ENCODE results near the gene DDN. TPM values are rescaled to one million over a fixed set of nuclear protein-coding genes. Genes with fewer than 3 reads are reported as not detected.

DDN gene
- total RNA-seq, 1 experiment from 2014 or later: 3.5 TPM

DNA sequence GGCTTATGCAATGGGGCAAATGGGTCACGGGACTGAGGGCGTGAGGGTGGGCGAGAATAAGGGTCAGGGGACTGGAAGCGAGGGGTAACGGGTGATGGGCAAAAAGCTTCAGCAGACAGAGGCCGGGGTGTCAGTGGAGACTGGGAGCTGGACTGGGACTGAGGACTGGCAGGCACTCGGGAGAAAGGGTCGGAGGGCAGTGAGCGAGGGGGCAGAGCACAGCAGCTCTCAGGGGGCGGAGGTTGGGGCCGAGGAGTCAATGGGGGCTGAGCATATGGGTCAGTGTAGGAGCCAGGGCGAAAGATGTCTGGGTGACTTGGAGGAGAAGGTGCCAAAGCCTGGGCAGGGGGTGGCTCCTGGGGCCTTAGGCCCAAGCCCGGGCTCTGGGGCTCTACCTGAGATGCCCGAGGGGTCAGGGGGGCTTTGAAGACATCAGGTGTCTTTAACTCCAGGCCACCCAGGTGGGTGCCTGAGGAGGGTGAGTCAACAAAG is 41.2 kb upstream of the DDN start:
- H3F3A ChIP-seq (ENCODE audit: low read length, unreplicated experiment): no peaks in the 10 kb centered on the region
- POLR2A ChIA-PET (ENCODE audit: unreplicated experiment): no interaction called here
- BruUV-seq (replicated peaks): no TSS peak
- no peaks in the 10 kb centered on the region for H4K20me1 ChIP-seq (ENCODE audit: low read length)
- H3K36me3 ChIP-seq (ENCODE audit: low read depth, low read length): peaks cover 80% of the 10 kb centered on the region
- intact Hi-C loops (cut with micrococcal nuclease): no loop called here
- CTCF ChIA-PET: no interaction called here
- H3K4me2 ChIP-seq (ENCODE audit: low read length): no peak overlapping the region
- no peak overlapping the region for H2AFZ ChIP-seq (ENCODE audit: low read length)
- H3K4me1 ChIP-seq (ENCODE audit: insufficient read depth, low read length): no peaks in the 10 kb centered on the region
- no peaks in the 10 kb centered on the region for H3K9me2 ChIP-seq (replicated peaks; ENCODE audit: low read length)
- no peak overlapping the region for H3K4me3 ChIP-seq (ENCODE audit: low read length)
- H3K9ac ChIP-seq (ENCODE audit: low read length): no peak overlapping the region
- no peak for ATAC-seq
- TF ChIP-seq, protein P1, sequence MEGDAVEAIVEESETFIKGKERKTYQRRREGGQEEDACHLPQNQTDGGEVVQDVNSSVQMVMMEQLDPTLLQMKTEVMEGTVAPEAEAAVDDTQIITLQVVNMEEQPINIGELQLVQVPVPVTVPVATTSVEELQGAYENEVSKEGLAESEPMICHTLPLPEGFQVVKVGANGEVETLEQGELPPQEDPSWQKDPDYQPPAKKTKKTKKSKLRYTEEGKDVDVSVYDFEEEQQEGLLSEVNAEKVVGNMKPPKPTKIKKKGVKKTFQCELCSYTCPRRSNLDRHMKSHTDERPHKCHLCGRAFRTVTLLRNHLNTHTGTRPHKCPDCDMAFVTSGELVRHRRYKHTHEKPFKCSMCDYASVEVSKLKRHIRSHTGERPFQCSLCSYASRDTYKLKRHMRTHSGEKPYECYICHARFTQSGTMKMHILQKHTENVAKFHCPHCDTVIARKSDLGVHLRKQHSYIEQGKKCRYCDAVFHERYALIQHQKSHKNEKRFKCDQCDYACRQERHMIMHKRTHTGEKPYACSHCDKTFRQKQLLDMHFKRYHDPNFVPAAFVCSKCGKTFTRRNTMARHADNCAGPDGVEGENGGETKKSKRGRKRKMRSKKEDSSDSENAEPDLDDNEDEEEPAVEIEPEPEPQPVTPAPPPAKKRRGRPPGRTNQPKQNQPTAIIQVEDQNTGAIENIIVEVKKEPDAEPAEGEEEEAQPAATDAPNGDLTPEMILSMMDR (conservative IDR thresholded peaks at IDR 0.05; ENCODE audit: low read depth, low read length): no peak
- TF ChIP-seq EZH2 (IDR thresholded peaks at IDR 0.05; ENCODE audit: low read length, unreplicated experiment) (no peak), EZH2phosphoT487 (IDR thresholded peaks at IDR 0.05; ENCODE audit: borderline replicate concordance, low read length) (no peak)
- H3K9me3 ChIP-seq (ENCODE audit: low read length): no peaks in the 10 kb centered on the region
- H3K27me3 ChIP-seq (ENCODE audit: low read length): no peaks in the 10 kb centered on the region
- no peak for DNase-seq
- no peaks in the 10 kb centered on the region for H3K79me2 ChIP-seq (ENCODE audit: low read length)
- H3K27ac ChIP-seq (ENCODE audit: low read length): no peak overlapping the region

DNA sequence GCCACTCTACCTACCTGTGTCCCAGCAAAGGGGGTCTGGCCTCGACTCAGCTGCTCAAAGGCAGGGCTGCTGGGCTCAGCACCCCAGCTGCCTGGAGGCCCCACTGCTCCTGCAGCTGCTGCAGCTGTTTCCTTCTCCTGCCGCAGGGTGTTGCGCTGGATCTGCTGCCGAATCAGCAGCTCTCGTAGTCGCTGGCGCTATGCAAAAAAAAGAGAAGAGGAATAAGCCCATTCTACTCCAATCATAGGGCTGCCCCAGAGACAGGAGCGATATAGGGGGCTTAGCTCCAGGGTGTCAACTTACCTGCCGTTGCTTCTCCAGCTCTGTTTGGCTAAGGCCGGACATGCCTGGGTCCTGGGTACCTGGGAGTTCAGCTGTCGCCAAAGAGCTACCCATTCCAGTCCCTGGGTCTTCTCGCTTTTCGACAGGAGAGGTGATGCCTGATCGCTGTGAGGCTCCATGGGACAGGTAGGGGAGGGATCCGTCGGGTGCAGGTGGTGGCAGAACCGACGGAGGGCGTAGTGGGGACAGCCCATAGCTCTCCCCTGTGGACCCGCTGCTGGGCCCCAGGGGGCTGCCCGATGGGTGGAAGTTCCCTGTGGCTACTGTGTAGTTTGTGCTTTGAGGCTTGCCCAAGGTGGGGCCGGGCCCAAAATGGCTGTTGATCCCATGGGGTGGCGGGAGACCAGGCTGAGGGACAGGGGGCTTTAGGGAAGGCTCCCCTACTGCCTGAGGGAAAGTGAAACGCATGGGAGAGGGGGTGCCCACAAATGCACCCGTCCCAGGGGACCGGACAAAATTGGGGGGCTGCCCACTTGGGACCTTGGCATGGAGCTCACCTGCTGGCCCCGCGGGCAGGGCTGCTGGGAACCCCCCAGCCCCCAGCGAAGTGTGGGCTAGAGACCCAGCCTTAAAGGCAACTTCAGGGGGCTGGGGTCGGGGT is 40.5 kb upstream of the DDN start:
- Histone ChIP-seq H3K27ac (ENCODE audit: low read length) (no peak overlapping the region), H3F3A (ENCODE audit: low read length, unreplicated experiment) (no peaks in the 10 kb centered on the region), H3K36me3 (ENCODE audit: low read depth, low read length) (peaks cover 80% of the 10 kb centered on the region), H4K20me1 (ENCODE audit: low read length) (no peaks in the 10 kb centered on the region), H3K4me2 (ENCODE audit: low read length) (no peak overlapping the region), H3K9me3 (ENCODE audit: low read length) (no peaks in the 10 kb centered on the region), H3K9me2 (replicated peaks; ENCODE audit: low read length) (no peaks in the 10 kb centered on the region), H3K27me3 (ENCODE audit: low read length) (no peaks in the 10 kb centered on the region), H3K4me3 (ENCODE audit: low read length) (no peak overlapping the region), H3K9ac (ENCODE audit: low read length) (no peak overlapping the region), H3K4me1 (ENCODE audit: insufficient read depth, low read length) (no peaks in the 10 kb centered on the region), H3K79me2 (ENCODE audit: low read length) (no peaks in the 10 kb centered on the region), H2AFZ (ENCODE audit: low read length) (no peak overlapping the region)
- ChIA-PET CTCF (no interaction called here), POLR2A (ENCODE audit: unreplicated experiment) (no interaction called here)
- DNase-seq (no peak), ATAC-seq (no peak)
- no peak for TF ChIP-seq EZH2phosphoT487 (IDR thresholded peaks at IDR 0.05; ENCODE audit: borderline replicate concordance, low read length)
- no peak for TF ChIP-seq EZH2 (IDR thresholded peaks at IDR 0.05; ENCODE audit: low read length, unreplicated experiment)
- TF ChIP-seq, protein P1 (conservative IDR thresholded peaks at IDR 0.05; ENCODE audit: low read depth, low read length): no peak
- no TSS peak for BruUV-seq (replicated peaks)
- intact Hi-C loops (cut with micrococcal nuclease): no loop called here

All from PC-3 (cell line).